Calu3 (cell line): ENCODE results near the gene IL1RAPL2. TPM values are rescaled to one million over a fixed set of nuclear protein-coding genes. Genes with fewer than 3 reads are reported as not detected.

Source experiments
- BruUV-seq: library from RNA; stranded (reverse); fragments of 400-500 nt; replicated peaks from 2 replicates; lab custom pipeline; 2021; lab: Mats Ljungman, UMichigan
- CTCF ChIA-PET: fragments of 300-600 bp; sonication (Branson Sonifier 250); formaldehyde crosslinking; loops from one replicate; lab custom pipeline; 2022; ENCODE audit warnings: antibody characterized with exemption; lab: Charles Lee
- DNase-seq: peaks from one replicate; pipeline ENCODE4 v3.0.0; 2022
- H3K27ac Mint-ChIP-seq: one replicate; pipeline ENCODE4 v1.8.0; 2022; ENCODE audit warnings: mixed read lengths; ENCODE audit not compliant: unreplicated experiment
- H3K27me3 Mint-ChIP-seq: one replicate; pipeline ENCODE4 v1.8.0; 2022; ENCODE audit warnings: mixed read lengths; ENCODE audit not compliant: unreplicated experiment
- H3K36me3 Mint-ChIP-seq: one replicate; pipeline ENCODE4 v1.8.0; 2022; ENCODE audit warnings: mild to moderate bottlenecking, moderate library complexity, mixed read lengths; ENCODE audit not compliant: insufficient read depth, unreplicated experiment
- H3K4me1 Mint-ChIP-seq: one replicate; pipeline ENCODE4 v1.8.0; 2022; ENCODE audit warnings: mild to moderate bottlenecking, low read depth, mixed read lengths; ENCODE audit not compliant: unreplicated experiment
- H3K4me3 Mint-ChIP-seq: one replicate; pipeline ENCODE4 v1.8.0; 2022; ENCODE audit warnings: mild to moderate bottlenecking, low read depth, moderate library complexity, mixed read lengths; ENCODE audit not compliant: unreplicated experiment
- H3K9me3 Mint-ChIP-seq: one replicate; pipeline ENCODE4 v1.8.0; 2022; ENCODE audit warnings: low read depth, mixed read lengths; ENCODE audit not compliant: unreplicated experiment
- intact Hi-C: fragments of 100-400 bp; cut with micrococcal nuclease; formaldehyde crosslinking; loops from one replicate; pipeline ENCODE4 v1.10.0; 2022; ENCODE audit not compliant: unreplicated experiment
- total RNA-seq: library from RNA; stranded (reverse); gene quantifications from 2 replicates; pipeline ENCODE4 v1.2.3, GENCODE V29; 2022
- TF ChIP-seq, protein P1 (sequence below): fragments of 200-600 bp; IDR thresholded peaks from one replicate; pipeline ENCODE4 v1.8.0; 2022; ENCODE audit warnings: antibody characterized with exemption; ENCODE audit not compliant: unreplicated experiment

IL1RAPL2 gene
- total RNA-seq, 1 experiment from 2014 or later = not detected

DNA sequence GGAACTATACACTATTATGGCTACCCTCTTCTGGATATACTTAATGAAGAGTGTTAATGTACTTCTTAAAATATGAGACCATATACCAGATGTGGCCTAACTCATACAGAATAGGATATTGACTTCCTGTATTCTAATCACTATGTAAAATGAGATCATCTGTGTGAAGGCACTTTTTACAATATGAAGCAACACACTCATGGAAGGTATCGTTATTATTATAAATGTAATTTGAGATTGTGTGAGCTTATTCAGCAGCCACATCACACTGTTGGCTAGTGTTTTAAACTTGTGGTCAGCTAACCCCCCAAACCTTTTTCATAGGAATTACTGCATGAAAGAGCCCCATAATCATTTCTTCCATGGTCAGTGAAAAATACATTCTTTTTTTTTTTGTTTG, 936.3 kb downstream of the IL1RAPL2 start:
- no peak for DNase-seq
- intact Hi-C loops = no loop called here
- H3K9me3 Mint-ChIP-seq = peaks cover 2% of the 10 kb centered on the region

DNA sequence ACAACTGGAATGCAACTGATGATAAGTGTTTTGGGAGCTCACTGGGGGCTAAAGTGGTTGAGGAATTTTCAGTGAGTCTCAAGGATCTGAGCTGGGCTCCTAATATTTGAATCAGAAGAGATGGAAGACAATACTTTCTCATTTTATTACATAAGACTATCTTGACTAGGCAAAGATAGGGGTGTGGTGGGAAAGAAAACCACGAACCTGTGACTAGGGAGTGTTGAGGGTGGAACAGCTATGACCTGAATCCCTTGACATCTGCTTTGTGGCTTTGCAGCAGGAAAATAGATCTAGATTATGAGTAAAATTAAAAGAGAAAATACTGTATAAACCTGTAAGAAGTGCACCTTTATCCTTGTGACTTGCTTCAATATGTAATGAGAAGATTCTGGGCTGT, 949.6 kb downstream of the IL1RAPL2 start:
- no peaks in the 10 kb centered on the region for H3K36me3 Mint-ChIP-seq
- CTCF ChIA-PET = no interaction called here
- no peaks in the 10 kb centered on the region for H3K27me3 Mint-ChIP-seq
- BruUV-seq = no TSS peak
- H3K27ac Mint-ChIP-seq = no peak overlapping the region
- intact Hi-C loops = no loop called here
- peaks cover 10% of the 10 kb centered on the region for H3K9me3 Mint-ChIP-seq
- TF ChIP-seq, protein P1, sequence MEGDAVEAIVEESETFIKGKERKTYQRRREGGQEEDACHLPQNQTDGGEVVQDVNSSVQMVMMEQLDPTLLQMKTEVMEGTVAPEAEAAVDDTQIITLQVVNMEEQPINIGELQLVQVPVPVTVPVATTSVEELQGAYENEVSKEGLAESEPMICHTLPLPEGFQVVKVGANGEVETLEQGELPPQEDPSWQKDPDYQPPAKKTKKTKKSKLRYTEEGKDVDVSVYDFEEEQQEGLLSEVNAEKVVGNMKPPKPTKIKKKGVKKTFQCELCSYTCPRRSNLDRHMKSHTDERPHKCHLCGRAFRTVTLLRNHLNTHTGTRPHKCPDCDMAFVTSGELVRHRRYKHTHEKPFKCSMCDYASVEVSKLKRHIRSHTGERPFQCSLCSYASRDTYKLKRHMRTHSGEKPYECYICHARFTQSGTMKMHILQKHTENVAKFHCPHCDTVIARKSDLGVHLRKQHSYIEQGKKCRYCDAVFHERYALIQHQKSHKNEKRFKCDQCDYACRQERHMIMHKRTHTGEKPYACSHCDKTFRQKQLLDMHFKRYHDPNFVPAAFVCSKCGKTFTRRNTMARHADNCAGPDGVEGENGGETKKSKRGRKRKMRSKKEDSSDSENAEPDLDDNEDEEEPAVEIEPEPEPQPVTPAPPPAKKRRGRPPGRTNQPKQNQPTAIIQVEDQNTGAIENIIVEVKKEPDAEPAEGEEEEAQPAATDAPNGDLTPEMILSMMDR = no peak
- H3K4me1 Mint-ChIP-seq = no peaks in the 10 kb centered on the region
- H3K4me3 Mint-ChIP-seq = no peak overlapping the region
- DNase-seq = no peak

More for the DNA sequence above, 936.3 kb downstream of the IL1RAPL2 start:
- Mint-ChIP-seq H3K27ac (no peak overlapping the region), H3K4me1 (no peaks in the 10 kb centered on the region), H3K4me3 (no peak overlapping the region), H3K36me3 (no peaks in the 10 kb centered on the region), H3K27me3 (no peaks in the 10 kb centered on the region)
- no TSS peak for BruUV-seq
- CTCF ChIA-PET = no interaction called here
- TF ChIP-seq, protein P1 = no peak

DNA sequence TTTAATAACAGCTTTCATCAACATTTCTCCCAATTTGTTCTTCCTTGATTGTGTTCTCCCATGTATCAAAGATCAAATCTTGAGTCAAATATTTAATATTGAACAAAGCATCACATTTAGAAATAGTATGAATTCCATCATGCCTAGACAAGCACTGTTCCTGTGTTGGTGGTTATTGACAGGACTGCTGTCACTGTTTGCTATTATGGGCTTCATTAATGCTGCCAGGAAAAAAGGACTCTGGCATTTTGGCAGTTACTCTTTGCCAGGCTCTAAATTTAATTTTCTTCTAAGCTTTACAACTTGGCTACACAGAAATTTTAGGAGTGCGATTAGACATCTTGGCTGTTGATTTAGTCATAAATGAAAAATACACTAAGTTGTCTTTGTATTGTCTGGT, 960.4 kb downstream of the IL1RAPL2 start:
- H3K36me3 Mint-ChIP-seq = no peaks in the 10 kb centered on the region
- intact Hi-C loops = no loop called here
- no peaks in the 10 kb centered on the region for H3K27me3 Mint-ChIP-seq
- no peak overlapping the region for H3K4me3 Mint-ChIP-seq
- no peak overlapping the region for H3K27ac Mint-ChIP-seq
- DNase-seq = no peak
- CTCF ChIA-PET = no interaction called here
- TF ChIP-seq, protein P1 = no peak
- H3K4me1 Mint-ChIP-seq = no peaks in the 10 kb centered on the region
- no TSS peak for BruUV-seq
- H3K9me3 Mint-ChIP-seq = peaks cover 6% of the 10 kb centered on the region

DNA sequence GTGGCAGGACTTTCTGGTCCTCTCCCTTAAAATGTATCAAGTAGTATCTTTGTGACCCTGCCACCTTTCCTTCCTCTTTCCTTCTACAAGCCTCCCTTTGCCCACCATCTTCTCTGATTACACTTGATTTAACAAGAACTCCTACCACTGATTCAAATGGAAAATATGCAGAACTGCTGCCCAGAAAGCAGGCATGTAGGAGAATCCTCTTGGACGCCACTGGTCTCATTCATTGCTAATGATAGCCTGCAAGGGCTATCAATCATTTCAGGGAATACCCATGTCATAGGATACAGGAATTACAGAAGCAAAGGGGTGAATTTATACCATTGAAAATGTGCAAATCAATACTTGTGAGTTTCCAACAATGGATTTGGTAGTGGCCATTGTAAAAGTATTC, 961.8 kb downstream of the IL1RAPL2 start:
- Mint-ChIP-seq H3K27ac (no peak overlapping the region), H3K27me3 (no peaks in the 10 kb centered on the region), H3K36me3 (no peaks in the 10 kb centered on the region), H3K4me1 (no peaks in the 10 kb centered on the region), H3K9me3 (peaks cover 6% of the 10 kb centered on the region), H3K4me3 (no peak overlapping the region)
- no peak for DNase-seq
- BruUV-seq = no TSS peak
- CTCF ChIA-PET = no interaction called here
- intact Hi-C loops = no loop called here
- TF ChIP-seq, protein P1 = no peak
